Measurements from ENCODE around the gene RRP15.

RRP15 gene

GRCh38 chr1:218346391-218347204, 61.5 kb downstream of the RRP15 start:
- H3K4me3 ChIP-seq = peak overlapping the region; percentile 70 to 75
- no peaks in the 10 kb centered on the region for H3K36me3 ChIP-seq
- DNase-seq = peak in 1 of 2 donors; percentile 68
- H3K27ac ChIP-seq = peak overlapping the region; percentile 94
- intact Hi-C loops (cut with DNase I; ENCODE audit: low total_unique reads) = loop anchor here (5.0 to 10.0 kb wide), 3 partner anchors 116 to 638 kb away; no protein-coding TSS in a partner anchor
- peaks cover 0 to 41% (median 19%) of the 10 kb centered on the region in 4 donors for H3K4me1 ChIP-seq
- H3K9me3 ChIP-seq = no peaks in the 10 kb centered on the region
- no peaks in the 10 kb centered on the region for H3K27me3 ChIP-seq
- peak in 1 of 2 experiments; percentile 5 for TF ChIP-seq CTCF (IDR thresholded peaks at IDR 0.05)

GRCh38 chr1:218347336-218347722, 62.2 kb downstream of the RRP15 start:
- intact Hi-C loops (cut with DNase I; ENCODE audit: low total_unique reads) = loop anchor here (5.0 to 10.0 kb wide), 3 partner anchors 115 to 637 kb away; no protein-coding TSS in a partner anchor
- TF ChIP-seq CTCF (IDR thresholded peaks at IDR 0.05) = peak in 1 of 2 experiments; percentile 11

GRCh38 chr1:218347723-218348627, 62.9 kb downstream of the RRP15 start:
- H3K4me1 ChIP-seq = peaks cover 0 to 55% (median 25%) of the 10 kb centered on the region in 4 donors
- no peak for TF ChIP-seq CTCF (IDR thresholded peaks at IDR 0.05)
- no peaks in the 10 kb centered on the region for H3K9me3 ChIP-seq
- no peaks in the 10 kb centered on the region for H3K36me3 ChIP-seq
- peak overlapping the region; percentile 70 to 75 for H3K4me3 ChIP-seq
- H3K27ac ChIP-seq = peak overlapping the region; percentile 94
- H3K27me3 ChIP-seq = no peaks in the 10 kb centered on the region
- DNase-seq = no peak
- intact Hi-C loops (cut with DNase I; ENCODE audit: low total_unique reads) = loop anchor here (5.0 to 10.0 kb wide), 3 partner anchors 114 to 637 kb away; no protein-coding TSS in a partner anchor

More at GRCh38 chr1:218347336-218347722, 62.2 kb downstream of the RRP15 start:
- Histone ChIP-seq H3K4me3 (peak overlapping the region; percentile 70 to 75), H3K27me3 (no peaks in the 10 kb centered on the region), H3K9me3 (no peaks in the 10 kb centered on the region), H3K4me1 (peaks cover 0 to 48% (median 25%) of the 10 kb centered on the region in 4 donors), H3K27ac (peak overlapping the region; percentile 94), H3K36me3 (no peaks in the 10 kb centered on the region)
- DNase-seq = peak in 1 of 2 donors; percentile 32

- intact Hi-C loops (cut with DNase I; ENCODE audit: low total_unique reads) = loop anchor here (5.0 to 10.0 kb wide), 3 partner anchors 114 to 636 kb away; no protein-coding TSS in a partner anchor
- peaks cover 0 to 60% (median 27%) of the 10 kb centered on the region in 4 donors for H3K4me1 ChIP-seq
- H3K27me3 ChIP-seq = no peaks in the 10 kb centered on the region
- no peaks in the 10 kb centered on the region for H3K36me3 ChIP-seq
- peak overlapping the region; percentile 70 to 75 for H3K4me3 ChIP-seq
- TF ChIP-seq CTCF (IDR thresholded peaks at IDR 0.05) = no peak
- no peaks in the 10 kb centered on the region for H3K9me3 ChIP-seq
- peak overlapping the region; percentile 94 for H3K27ac ChIP-seq
- no peak for DNase-seq
Measured at GRCh38 chr1:218348628-218349071, 63.6 kb downstream of the RRP15 start.

- H3K4me3 ChIP-seq = peak overlapping the region; percentile 70 to 75
- no peak for TF ChIP-seq CTCF (IDR thresholded peaks at IDR 0.05)
- H3K36me3 ChIP-seq = no peaks in the 10 kb centered on the region
- peaks cover 0 to 60% (median 27%) of the 10 kb centered on the region in 4 donors for H3K4me1 ChIP-seq
- no peaks in the 10 kb centered on the region for H3K27me3 ChIP-seq
- no peaks in the 10 kb centered on the region for H3K9me3 ChIP-seq
- intact Hi-C loops (cut with DNase I; ENCODE audit: low total_unique reads) = loop anchor here (5.0 to 10.0 kb wide), 3 partner anchors 113 to 635 kb away; no protein-coding TSS in a partner anchor
- H3K27ac ChIP-seq = peak overlapping the region; percentile 94
- DNase-seq = no peak
Measured at GRCh38 chr1:218349348-218350034, 64.4 kb downstream of the RRP15 start.
